H1 (cell line): ENCODE measurements around the gene MPST. TPM values are rescaled to one million over a fixed set of nuclear protein-coding genes. Genes with fewer than 3 reads are reported as not detected.

Experiments used
- BRCA1 ChIP-seq: IDR thresholded peaks from 2 replicates; pipeline ENCODE4 v1.6.1; 2012; ENCODE audit warnings: low read depth, low read length, improper control_type of control experiment
- CEBPB ChIP-seq: IDR thresholded peaks from 2 replicates; pipeline ENCODE4 v1.6.1; 2012; ENCODE audit warnings: low read depth, low read length
- CREB1 ChIP-seq: IDR thresholded peaks from 2 replicates; pipeline ENCODE4 v1.6.1; 2012; ENCODE audit warnings: inconsistent platforms
- GABPA ChIP-seq: IDR thresholded peaks from 2 replicates; pipeline ENCODE4 v1.6.1; 2011; ENCODE audit warnings: mild to moderate bottlenecking, low read length, moderate library complexity, borderline replicate concordance; ENCODE audit not compliant: insufficient read depth
- HDAC2 ChIP-seq, 2 experiments: fragments of 300-600 bp in 1 of 2; sonication (generic) in 1 of 2; IDR thresholded peaks; 2 replicates each; pipeline ENCODE4 v1.6.1; 2011 to 2012; ENCODE audit warnings: low read depth in 2 of 2, low read length in 2 of 2, mild to moderate bottlenecking in 2 of 2, moderate library complexity in 2 of 2, borderline replicate concordance in 1 of 2, inconsistent platforms in 1 of 2
- HDAC6 ChIP-seq: IDR thresholded peaks from one replicate; pipeline ENCODE4 v1.7.1; 2012; ENCODE audit warnings: low read depth, mild to moderate bottlenecking, inconsistent platforms, low read length, moderate library complexity
- JUN ChIP-seq: IDR thresholded peaks from 2 replicates; pipeline ENCODE4 v1.6.1; 2011; ENCODE audit warnings: low read depth, mild to moderate bottlenecking, improper control_type of control experiment, low read length
- KDM1A ChIP-seq: fragments of 200-600, 300-600 bp; sonication (generic); IDR thresholded peaks from 2 replicates; pipeline ENCODE4 v1.7.1; 2016; ENCODE audit warnings: mild to moderate bottlenecking, low read length, borderline replicate concordance
- KDM4A ChIP-seq: IDR thresholded peaks from one replicate; pipeline ENCODE4 v1.7.1; 2012; ENCODE audit warnings: low read depth, mild to moderate bottlenecking, moderate library complexity, low read length, inconsistent platforms; ENCODE audit not compliant: severe bottlenecking
- KDM5A ChIP-seq: fragments of 200-600 bp; IDR thresholded peaks from 2 replicates; pipeline ENCODE4 v1.7.1; 2012; ENCODE audit warnings: mild to moderate bottlenecking, low read length, inconsistent platforms, mixed read lengths
- MAFK ChIP-seq: IDR thresholded peaks from 2 replicates; pipeline ENCODE4 v1.6.1; 2012; ENCODE audit warnings: low read depth, mild to moderate bottlenecking, improper control_type of control experiment, low read length
- NANOG ChIP-seq: IDR thresholded peaks from 2 replicates; pipeline ENCODE4 v1.6.1; 2011; ENCODE audit warnings: low read length, low read depth, mild to moderate bottlenecking, inconsistent platforms; ENCODE audit not compliant: insufficient read depth, poor library complexity, severe bottlenecking
- NRF1 ChIP-seq: IDR thresholded peaks from 2 replicates; pipeline ENCODE4 v1.6.1; 2011; ENCODE audit warnings: mild to moderate bottlenecking, low read depth, low read length, improper control_type of control experiment
- RAD21 ChIP-seq, 2 experiments: IDR thresholded peaks in 1 of 2; conservative IDR thresholded peaks in 1 of 2; 2 replicates each; pipeline ENCODE4 v1.6.1; 2011; ENCODE audit warnings: low read depth in 2 of 2, low read length in 2 of 2, improper control_type of control experiment in 1 of 2, inconsistent platforms in 1 of 2, mild to moderate bottlenecking in 1 of 2, moderate library complexity in 1 of 2
- RNF2 ChIP-seq: fragments of 200-900, 300-1000 bp; sonication (generic); IDR thresholded peaks from 2 replicates; pipeline ENCODE4 v1.7.1; 2016; ENCODE audit warnings: borderline replicate concordance, low read depth, mild to moderate bottlenecking, antibody characterized with exemption, low read length; ENCODE audit not compliant: poor library complexity, severe bottlenecking; ENCODE audit errors: missing control alignments
- SIN3A ChIP-seq, 2 experiments: IDR thresholded peaks in 1 of 2; conservative IDR thresholded peaks in 1 of 2; 2 replicates each; pipeline ENCODE4 v1.6.1; 2011 to 2012; ENCODE audit warnings: low read length in 2 of 2, improper control_type of control experiment in 1 of 2, low read depth in 1 of 2, mild to moderate bottlenecking in 1 of 2
- SIX5 ChIP-seq: IDR thresholded peaks from 2 replicates; pipeline ENCODE4 v1.6.1; 2011; ENCODE audit warnings: mild to moderate bottlenecking, low read depth, low read length
- SUZ12 ChIP-seq: fragments of 200-600 bp; sonication (generic); IDR thresholded peaks from 2 replicates; pipeline ENCODE4 v1.6.1; 2012; ENCODE audit warnings: mild to moderate bottlenecking, inconsistent platforms, low read length, moderate library complexity, mixed read lengths
- TAF1 ChIP-seq: IDR thresholded peaks from 2 replicates; pipeline ENCODE4 v1.6.1; 2011; ENCODE audit warnings: mild to moderate bottlenecking, low read depth, low read length
- TCF12 ChIP-seq: IDR thresholded peaks from 2 replicates; pipeline ENCODE4 v1.6.1; 2011; ENCODE audit warnings: low read depth, mild to moderate bottlenecking, low read length
- polyA plus RNA-seq, 7 experiments: library from polyadenylated mRNA; depleted of rRNA in 3 of 7; stranded (reverse) in 5 of 7; unstranded in 2 of 7; fragments of >200 nt in 5 of 7; fragments of 200-250 nt in 2 of 7; gene quantifications; 1 replicate in 5 of 7; 2 replicates in 1 of 7; 4 replicates in 1 of 7; pipeline versions ENCODE4 v1.2.1 to v1.2.3, GENCODE V29; 2011 to 2013; ENCODE audit warnings: missing spikeins in 2 of 7, mixed read lengths in 2 of 7
- total RNA-seq: library from RNA; stranded (reverse); fragmentation: NEBNext Ultra II Directional; extraction: Animal tissue kit (Norgen Biotek cat#: 25700); gene quantifications from 2 replicates; pipeline ENCODE4 v1.2.1, GENCODE V29; 2021
- TF ChIP-seq, protein P1 (sequence below): IDR thresholded peaks from 2 replicates; pipeline ENCODE4 v1.6.1; 2012; ENCODE audit warnings: inconsistent platforms
- TF ChIP-seq, protein P2 (sequence below): IDR thresholded peaks from 2 replicates; pipeline ENCODE4 v1.6.1; 2011; ENCODE audit warnings: low read length, improper control_type of control experiment

The MPST gene
- total and polyA plus RNA-seq, 2 of the 8 experiments (the other 6 are each of a cell fraction or from before 2014, with no cell fraction given): 86.0 to 124 TPM

GRCh38 chr22:37019309-37020191 is at the start of gene MPST, which contains the start of gene TST (continued):
- TF ChIP-seq TAF1 (peak; percentile 88), KDM4A (no peak), BRCA1 (no peak), CREB1 (no peak), KDM1A (no peak), JUN (no peak), SIN3A (conservative IDR thresholded peaks at IDR 0.05 in 1 of 2, IDR thresholded peaks at IDR 0.05 in 1 of 2; ENCODE audit: low read depth in 1 of 2, low read length in 2 of 2) (no peak), MAFK (no peak), KDM5A (no peak), SIX5 (no peak), GABPA (no peak), HDAC6 (no peak), NRF1 (no peak), NANOG (no peak), TCF12 (no peak), RAD21 (IDR thresholded peaks at IDR 0.05 in 1 of 2, conservative IDR thresholded peaks at IDR 0.05 in 1 of 2; ENCODE audit: low read depth in 2 of 2, low read length in 2 of 2) (no peak), HDAC2 (IDR thresholded peaks at IDR 0.05; ENCODE audit: borderline replicate concordance in 1 of 2, low read depth in 2 of 2, low read length in 2 of 2) (no peak; a peak in 1 of 4 replicates), RNF2 (no peak), CEBPB (no peak), SUZ12 (no peak)
- TF ChIP-seq, protein P1, sequence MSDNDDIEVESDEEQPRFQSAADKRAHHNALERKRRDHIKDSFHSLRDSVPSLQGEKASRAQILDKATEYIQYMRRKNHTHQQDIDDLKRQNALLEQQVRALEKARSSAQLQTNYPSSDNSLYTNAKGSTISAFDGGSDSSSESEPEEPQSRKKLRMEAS: no peak
- TF ChIP-seq, protein P2, sequence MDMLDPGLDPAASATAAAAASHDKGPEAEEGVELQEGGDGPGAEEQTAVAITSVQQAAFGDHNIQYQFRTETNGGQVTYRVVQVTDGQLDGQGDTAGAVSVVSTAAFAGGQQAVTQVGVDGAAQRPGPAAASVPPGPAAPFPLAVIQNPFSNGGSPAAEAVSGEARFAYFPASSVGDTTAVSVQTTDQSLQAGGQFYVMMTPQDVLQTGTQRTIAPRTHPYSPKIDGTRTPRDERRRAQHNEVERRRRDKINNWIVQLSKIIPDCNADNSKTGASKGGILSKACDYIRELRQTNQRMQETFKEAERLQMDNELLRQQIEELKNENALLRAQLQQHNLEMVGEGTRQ: no peak
